GM21529 (cell line): ENCODE measurements around the gene ULK4.
A peak's percentile ranks its signal among the peaks of the same experiment; 100 is the strongest.
"Not testable (repeated sequence)": the region's sequence is repeated elsewhere in the genome, so short reads cannot be mapped to it uniquely, and the experiment has no call there.

Experiments
- ATAC-seq: cut with Tn5 transposase; IDR thresholded peaks from one replicate; pipeline ENCODE4 v1.9.1; 2021; ENCODE audit not compliant: unreplicated experiment

ULK4 gene

DNA sequence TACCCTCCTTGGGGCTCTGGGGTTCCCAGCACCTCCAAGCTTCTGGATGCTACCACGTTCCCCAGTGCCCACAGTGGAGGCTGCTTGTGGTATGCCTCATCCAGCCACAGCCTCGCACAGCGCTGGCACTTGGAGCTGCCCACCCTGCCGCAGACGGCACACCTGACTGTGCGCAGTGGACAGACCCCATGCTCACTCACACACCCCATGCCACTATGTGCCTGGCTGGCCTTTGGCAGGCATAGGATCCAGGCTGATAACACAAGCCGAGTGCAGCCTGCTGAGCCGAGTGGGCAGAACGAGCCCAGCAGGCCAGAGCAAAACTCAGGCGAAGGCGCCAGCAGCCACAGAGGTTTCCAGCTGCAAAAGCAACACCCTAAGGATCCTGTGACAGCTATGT, 311.5 kb downstream of the ULK4 start:
- ATAC-seq, result no peak

- ATAC-seq, result no peak
Observed at GRCh38 chr3:41649129-41649739, 312.7 kb downstream of the ULK4 start.

GRCh38 chr3:41647730-41648129, 314.2 kb downstream of the ULK4 start:
- ATAC-seq, result not testable (repeated sequence)

GRCh38 chr3:41640076-41640475, 321.8 kb downstream of the ULK4 start:
- no peak for ATAC-seq

- ATAC-seq, result no peak
Observed at GRCh38 chr3:41638381-41638780, 323.5 kb downstream of the ULK4 start.

DNA sequence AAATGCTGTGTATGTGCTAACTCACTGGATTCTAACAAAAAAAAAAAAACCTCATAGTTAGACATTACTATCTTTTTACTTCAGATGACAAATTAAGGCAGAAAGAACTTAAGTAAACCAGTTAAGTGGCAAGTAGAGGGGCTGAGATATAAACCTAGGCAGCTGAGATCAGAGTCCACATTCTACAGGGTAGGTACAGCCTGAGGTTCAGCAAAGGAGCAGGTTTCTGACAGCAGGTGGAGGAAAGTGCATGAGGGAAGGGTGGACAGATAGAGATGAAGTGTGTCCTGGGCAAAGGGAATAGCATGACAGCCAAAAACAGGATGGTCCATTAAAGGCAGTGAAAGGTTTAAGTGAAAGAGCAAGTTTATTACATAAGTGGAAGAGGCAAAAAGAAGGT, 329.2 kb downstream of the ULK4 start:
- no peak for ATAC-seq

DNA sequence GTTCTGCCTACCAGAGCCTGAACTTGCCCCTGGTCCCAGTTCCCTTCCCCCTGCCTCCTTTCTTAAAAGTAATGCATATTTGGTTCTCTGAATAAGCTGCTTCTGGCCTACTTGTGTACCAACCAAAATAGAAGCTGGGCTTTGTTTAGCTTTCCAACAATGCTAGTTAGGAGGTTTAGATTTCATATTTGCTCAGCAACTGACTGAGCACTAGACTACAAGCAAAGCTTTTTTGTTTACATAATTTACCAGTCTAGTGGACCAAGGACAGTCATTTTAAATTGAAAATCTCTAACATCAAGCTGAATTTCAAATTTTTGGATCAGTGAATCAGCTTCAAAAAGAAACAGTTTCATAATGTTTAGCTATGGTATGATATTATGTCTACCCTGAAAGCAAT, 331.2 kb downstream of the ULK4 start:
- no peak for ATAC-seq

DNA sequence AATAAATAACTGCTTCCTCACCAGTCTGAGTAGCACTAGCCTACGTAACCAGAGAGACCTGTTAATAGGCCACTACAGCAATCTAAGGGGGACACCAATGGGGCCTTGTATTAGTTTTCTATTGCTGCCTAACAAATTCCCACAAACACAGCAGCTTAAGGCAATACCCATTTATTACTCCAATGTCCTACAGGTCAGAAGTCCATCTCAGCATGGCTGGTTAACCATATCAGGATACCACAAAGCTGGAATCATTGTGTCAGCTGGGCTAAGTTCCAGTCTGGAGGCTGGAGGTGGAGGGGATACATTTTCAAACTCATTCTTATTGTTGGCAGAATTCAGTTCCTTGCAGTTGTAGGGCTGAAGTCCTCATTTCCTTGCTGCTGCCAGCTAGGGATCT, 331.9 kb downstream of the ULK4 start:
- ATAC-seq, result no peak

- no peak for ATAC-seq
Observed at GRCh38 chr3:41629072-41629471, 332.8 kb downstream of the ULK4 start.

DNA sequence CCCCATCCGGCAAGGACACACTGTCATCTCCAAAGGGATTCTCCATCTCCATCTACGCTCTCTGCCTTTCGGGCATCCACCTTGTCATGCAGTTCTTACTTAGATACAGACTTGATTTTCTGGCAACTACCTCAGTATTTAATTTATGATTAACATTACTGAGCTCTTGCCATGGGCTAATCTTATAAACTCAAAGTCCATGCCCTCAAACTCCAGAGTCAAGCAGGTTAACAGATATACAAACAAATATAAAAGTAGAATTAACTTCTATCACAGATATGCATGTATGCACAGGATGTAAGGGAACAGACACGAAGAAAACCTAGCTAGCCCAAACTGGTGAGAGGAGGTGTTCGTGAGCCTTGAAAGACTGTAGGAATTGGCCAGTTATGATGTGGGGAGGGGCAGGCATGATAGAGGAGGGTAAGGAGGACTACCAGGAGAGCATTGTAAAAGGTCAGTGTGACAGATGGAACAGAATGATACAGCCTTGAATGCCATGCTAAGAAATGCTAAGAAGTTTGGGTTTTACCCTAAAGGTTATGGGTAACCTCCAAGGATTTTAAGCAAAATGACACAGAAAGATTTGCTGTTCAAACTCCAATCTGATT, 334.3 kb downstream of the ULK4 start:
- no peak for ATAC-seq

DNA sequence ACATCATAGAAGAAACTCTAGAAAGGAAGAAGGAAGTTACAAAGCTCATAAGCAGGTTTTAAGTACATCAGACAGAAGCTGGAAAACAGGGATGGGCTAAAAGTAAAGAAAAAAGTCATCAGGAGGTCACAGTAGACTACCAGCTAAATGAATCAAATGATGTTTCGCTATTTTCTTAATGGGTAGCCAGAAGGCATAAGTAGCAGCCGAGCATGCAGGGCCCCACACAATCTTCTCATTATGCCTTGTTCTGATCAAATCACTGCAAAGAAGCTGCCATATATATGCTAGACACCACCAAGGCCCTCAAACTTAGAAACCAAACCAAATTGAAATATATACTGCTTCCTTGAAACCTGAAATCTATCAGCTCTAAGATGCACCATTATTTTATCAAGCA, 349.1 kb downstream of the ULK4 start:
- no peak for ATAC-seq

- ATAC-seq, result no peak
Observed at GRCh38 chr3:41611008-41611407, 350.9 kb downstream of the ULK4 start.

- ATAC-seq, result peak; percentile 48
Observed at GRCh38 chr3:41608347-41608746, 353.6 kb downstream of the ULK4 start.

- ATAC-seq, result no peak
Observed at GRCh38 chr3:41603807-41604206, 358.1 kb downstream of the ULK4 start.

GRCh38 chr3:41602121-41602520, 359.8 kb downstream of the ULK4 start:
- ATAC-seq, result no peak

GRCh38 chr3:41601404-41601987, 360.4 kb downstream of the ULK4 start:
- ATAC-seq, result no peak

- ATAC-seq, result no peak
Observed at GRCh38 chr3:41600616-41601015, 361.3 kb downstream of the ULK4 start.

DNA sequence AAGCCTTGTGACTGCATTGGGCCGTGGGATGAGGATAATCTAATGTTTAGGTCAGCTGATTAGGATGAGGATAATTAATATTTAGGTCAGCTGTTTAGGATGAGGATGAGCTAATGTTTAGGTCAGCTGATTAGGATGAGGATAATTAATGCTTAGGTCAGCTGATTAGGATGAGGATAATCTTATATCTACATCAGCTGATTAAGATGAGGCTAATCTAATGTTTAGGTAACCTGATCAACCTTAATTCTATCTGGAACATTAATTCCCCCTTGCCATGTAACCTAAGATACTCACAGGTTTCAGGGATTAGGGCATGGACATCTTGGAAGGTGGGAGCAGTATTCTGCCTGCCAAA, 362.8 kb downstream of the ULK4 start:
- no peak for ATAC-seq

GRCh38 chr3:41598402-41599126, 363.3 kb downstream of the ULK4 start:
- no peak for ATAC-seq

GRCh38 chr3:41593774-41594173, 368.1 kb downstream of the ULK4 start:
- no peak for ATAC-seq

GRCh38 chr3:41592753-41593510, 369.0 kb downstream of the ULK4 start:
- no peak for ATAC-seq
